D341Med (cell line): ENCODE data around the gene HIC1.

Experiments
- DNase-seq: peaks from one replicate; pipeline ENCODE4 v3.0.0; 2012; ENCODE audit warnings: low spot score

HIC1 gene

DNA sequence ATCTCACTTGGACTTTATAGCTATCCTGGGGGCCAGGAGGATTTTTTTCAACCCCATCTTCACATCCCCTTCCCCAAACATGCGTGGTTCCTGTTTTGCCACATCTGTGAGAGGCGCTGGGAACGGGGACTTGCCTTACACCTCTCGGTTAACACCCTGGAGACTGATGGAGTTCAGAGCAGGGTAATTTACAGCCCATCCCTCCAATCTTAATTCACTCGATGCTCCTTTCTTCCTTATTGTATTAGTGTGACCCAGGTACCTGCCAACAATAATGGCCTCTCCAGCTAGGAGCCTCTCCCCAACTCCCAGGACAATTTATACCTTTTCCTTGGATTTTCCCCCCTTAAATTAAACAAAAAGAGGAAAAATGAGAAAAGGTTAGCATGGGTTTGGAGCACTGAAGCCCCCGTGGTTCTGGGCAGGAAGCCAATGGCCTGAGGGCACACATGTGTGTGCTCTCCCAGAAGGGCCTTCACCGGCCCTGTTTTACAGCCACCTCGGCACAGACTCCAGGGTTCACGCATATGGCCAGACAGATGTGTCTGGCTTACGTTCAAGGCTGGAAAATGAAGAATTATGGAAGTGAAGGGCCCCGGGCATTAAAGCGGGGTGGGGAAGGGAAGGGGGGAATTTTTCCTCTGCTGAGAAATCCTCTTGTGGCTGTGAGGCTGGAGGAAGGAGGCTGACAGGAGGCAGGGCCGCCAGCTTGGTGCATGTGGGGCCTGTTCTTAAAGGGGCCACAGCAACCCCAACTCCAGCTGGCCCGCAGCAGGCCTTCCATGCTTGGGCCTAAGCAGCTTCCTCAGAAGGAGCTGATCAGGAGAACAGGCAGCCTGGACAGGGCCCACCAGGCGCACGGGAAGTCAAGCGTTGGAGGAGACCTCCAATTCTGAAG lies 21.4 kb downstream of the HIC1 start:
- DNase-seq, result no peak

DNA sequence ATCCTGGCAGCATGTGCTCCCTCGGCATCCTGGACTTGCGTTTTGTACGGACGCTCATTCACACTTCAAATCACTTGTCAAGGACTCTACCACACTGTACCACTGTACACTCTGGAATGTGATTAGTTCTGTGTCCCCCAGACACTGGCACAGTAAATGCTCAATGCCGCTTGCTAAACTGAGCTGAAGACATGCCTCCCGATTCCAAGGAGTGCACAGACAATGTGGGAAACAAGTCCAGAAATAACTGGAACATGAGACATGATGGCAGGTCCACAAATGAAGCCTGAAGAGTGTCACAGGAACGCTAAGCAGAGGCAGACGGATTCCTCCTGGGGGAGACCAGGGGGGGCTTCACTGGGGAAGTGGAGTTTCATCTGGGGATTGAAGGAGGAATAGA lies 22.1 kb downstream of the HIC1 start:
- no peak for DNase-seq

DNA sequence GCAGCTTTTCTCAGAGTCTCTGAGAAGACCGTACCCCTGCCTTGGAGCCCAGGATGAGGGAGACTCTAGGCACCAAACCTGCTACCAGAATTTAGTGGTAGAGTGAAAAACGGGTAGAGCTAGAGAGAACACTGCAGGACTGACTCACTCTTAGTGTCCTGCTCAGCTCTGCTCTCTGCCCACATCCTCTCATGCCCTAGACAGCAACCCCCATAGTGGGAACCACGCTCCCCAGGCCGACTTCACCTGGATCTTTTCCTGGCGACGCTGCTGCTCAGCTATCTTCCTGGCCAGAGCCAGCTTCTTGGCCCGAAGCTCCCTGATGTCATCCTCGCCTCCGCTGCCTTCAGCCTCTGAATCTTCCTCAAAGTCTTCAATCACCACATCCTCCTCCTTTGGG lies 26.7 kb downstream of the HIC1 start:
- no peak for DNase-seq

DNA sequence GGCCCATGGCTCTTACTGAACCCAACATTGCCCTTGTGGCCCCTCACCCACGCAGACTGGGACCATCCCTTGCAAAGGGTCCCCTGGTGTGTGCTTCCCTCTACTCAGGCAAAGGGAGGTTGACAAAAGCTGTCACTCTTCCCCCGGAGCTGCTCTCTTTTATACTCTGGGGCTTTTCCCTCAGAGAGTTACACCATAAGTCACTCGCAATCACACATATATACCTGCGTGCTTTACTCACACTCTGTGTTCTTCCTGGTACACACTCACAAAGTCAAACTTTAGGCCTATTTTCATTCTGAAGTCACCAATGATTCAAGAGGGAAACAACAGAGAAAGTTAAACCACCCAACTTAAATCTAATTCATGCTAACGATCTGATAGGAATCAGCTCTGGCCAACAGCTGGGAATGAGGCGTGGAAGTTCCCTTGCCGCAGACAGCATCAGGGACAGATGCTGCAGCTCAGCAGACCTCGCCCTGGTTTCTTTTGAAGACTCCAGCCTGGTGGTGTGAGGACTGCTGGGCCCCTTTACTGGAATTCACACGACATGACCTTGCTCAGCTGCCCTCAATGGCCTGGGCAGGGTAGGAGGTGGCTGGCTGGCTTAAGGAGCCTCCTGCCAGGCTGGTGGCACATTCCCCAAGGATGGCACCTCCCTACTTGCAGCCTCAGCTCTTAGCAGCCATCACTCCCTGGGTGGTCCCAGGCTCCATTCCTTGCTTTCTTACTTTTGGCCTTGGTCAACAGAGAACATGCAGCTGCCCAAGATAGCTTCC lies 27.3 kb downstream of the HIC1 start:
- DNase-seq, result no peak

DNA sequence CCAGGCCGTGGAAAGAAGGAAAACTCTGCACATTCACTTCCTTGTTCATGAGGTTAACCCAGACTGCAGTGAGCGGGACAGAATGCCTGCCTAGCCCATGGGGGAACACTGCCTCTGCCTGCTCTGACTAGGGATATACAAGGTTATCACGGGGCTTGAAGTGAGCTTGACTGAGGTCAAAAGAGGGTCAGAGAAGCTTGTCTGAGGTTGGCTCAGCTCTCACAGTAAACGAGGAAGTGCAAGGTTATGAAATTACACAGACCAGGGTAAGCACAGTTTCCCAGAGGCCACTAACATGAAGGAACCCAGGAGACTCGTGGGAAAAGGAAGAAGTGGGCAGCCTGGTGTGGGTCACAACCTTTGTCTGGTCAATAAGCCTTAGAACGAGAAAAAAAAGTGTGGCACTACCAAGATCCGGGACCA lies 28.7 kb downstream of the HIC1 start:
- no peak for DNase-seq

DNA sequence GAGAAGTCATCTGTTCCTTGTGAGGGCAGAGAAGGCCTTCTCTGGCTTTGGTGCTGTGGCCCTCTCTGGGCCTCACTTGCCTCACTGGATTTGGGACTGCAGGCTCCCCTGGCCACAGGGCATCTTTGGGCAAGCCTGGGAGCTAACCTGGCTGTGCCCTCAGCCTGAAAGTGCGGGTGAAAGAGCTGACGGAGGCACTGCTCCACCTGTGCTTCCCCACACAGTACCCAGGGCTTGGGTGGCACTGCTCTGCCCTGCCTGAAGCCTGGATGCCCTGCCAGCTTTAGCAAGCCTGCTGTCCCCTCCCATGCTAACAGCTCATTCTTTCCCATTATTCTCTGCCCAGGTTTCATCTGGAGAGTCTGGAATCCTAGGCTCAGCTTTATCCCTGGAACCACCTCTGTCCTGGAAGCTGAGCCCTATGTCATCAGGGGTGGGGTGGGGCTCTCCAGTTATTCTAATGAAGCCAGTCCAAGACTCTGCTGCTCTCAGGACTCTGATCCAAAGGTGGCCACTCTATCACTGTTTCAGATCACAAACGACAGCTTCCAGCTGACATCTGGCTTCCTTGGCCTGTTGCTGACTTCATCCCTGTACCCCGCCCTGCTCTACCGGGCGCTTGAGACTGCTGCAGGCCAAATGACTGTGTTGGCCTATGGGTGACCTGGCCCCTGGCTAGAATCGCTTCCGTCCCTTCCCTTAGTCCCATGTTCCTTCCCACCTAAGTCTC lies 29.3 kb downstream of the HIC1 start:
- no peak for DNase-seq

DNA sequence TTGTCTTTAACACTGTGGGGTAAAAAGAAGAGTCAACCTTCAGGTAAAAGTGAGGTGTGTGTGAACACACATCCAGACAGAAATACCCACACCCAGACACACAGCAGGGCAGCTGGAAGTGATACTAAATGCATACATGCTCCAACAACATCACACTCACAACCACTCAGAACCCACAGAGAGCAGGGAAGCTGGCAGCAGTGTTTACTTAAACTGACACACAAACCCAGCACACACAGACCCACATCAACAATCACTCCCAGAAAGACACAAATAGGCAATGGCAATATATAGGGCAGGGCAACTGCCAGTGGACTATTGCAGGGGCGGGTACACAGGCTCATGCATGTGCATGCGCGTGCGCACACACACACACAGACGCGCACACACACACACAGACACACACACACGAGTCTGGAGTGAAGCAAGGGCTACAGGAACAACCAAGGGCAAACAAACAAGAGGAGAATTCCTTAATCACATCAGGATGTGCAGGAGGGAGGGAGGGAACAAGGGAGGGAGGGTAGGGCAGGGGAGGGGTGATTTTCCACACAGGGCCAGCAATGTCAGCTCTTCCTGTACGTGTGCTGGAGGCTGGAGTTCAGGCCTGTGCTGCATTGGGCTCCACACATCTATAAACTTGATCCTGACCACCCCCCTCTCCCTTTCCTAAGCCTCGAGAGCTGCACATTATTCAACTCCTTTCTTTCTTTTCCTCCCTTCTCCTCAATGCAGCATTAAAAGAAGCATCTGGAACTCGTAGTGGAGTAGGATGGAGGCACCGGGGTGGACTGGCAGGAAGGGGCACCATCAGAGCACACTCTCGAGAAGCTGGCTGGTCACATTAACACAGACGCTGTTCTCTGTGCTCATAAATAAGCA lies 30.1 kb downstream of the HIC1 start:
- no peak for DNase-seq

DNA sequence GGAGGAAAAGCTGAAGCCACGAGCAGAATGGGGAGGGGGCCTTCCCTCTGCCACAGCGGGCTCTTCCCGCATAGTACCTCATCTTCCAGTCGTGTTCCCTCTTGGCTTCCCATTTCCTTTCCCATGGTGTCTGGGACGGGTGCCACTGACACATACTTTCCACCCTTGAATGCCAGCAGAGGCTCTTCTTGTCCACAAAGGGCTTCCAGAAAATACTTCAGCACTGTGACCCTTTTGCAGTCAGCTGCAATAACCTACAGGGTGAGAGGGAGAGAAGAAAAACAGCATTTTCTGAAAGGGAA lies 30.7 kb downstream of the HIC1 start:
- no peak for DNase-seq

DNA sequence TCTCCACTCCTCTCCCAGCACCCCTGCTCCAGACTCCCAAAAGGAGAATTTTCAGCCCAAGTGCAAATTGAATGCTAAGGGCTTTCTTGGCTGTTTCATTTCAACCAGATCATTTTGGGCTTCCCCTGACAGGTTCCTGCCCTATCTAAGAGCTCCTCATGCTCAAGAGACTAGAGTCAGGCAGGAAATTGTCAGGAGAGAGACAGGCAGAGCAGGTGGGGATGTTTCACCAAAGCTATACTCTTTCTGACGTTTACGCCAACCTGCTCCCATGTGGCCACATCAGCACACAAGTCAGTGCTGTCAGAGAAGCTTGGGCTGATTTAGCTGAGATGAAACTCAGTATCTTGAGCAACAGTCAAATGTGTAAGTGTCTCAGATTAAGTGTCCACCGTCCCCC lies 31.4 kb downstream of the HIC1 start:
- DNase-seq, result no peak

DNA sequence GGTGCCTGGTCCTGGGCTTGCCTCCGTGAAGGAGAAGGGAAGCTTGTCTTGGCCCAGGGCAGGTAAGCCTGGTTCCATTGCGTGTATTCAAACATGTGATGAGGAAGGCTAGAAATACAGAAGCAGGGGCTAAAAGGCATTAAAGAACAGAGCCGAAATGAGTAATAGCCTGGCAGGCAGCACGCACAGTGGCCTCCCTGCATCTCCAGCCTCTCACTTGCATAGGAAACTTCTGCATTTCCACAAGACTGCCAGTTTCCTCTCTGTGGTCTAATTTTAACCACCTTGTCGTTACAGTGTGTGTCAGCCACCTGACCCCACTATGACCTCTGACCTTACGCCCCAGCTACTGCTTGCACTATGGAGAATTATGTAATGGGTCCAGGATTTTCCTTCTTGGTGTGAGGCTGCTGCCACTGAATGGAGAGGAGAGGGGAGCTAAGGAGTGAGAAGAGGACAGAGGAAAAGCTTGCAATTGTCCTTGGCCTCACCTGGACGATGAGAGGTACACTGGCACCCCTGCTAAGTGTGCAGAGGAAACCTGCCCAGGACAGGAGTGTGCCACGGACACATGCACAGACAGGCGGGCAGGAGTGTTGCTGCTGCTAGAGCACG lies 32.8 kb downstream of the HIC1 start:
- DNase-seq, result no peak

DNA sequence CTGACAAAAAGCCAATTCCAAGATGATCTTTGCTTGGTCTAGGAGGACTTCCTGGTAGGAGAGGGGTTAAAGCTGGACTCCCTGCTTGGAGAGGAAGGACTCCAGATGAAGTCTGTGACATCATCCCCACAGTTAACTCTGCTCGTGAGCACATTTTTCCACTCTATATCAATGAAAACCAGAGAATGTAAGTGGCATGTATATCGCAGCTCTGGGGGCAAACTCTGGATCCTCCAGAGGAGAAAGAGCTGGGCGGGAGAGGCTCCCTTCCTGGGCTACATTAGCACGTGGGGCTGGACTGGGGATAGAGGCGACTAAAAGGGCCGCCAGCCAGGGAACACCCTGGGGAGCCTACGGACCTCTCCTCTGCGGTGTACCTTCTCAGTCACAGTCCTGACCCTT lies 34.1 kb downstream of the HIC1 start:
- no peak for DNase-seq

DNA sequence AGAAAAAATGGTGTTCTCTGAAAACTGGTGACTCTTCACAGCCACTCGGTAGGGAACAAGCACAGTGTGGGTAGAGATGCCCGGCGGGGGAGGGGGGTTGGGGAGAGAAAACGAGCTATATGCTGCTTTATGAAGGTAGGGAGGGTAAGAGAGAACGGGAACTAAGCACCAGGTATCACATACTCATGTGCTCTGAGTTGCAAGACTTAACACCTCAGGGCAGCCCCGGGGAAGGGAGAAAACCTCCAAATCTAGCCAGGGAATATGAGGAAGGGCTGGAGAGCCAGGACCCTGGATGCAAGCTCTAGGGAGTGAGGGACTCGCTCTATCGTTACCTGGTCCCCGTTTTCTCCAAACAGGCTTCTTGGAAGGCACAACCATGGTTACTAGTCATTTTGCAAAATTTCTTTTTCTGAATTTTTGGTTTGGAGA lies 35.3 kb downstream of the HIC1 start:
- no peak for DNase-seq

DNA sequence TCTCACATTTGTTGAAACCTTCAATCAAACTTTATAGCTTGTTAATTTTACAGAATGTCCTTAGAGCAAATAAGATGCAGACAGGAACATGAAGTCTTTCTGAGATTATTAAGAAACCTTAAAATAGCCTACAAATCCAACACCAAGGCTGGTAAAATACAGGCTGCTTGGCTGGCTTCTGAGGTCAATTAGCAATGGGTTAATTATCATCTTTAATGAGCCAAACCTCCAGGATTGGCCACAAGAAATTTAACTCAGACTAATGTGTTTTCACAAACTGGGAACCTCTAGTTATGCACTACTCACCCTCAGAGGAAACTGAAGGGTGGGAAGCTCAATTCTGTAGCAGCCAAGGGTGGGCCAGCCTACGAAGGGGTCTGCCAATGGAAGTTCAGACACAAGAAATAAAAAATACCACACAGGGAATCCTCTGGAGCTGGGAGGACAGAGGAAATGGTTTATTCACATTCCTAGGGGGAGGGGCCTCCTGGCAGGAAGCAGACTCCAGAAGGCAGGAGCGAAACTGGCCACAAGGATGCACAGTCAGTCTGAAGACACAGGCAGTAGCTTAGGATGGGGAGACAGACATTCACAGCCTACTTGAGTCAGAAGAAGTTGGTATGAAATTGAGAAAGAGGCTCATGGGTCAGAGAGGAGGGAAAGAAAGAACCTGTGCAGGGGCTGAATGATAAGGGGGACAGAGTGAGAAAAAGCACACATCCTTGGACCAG lies 36.1 kb downstream of the HIC1 start:
- no peak for DNase-seq

DNA sequence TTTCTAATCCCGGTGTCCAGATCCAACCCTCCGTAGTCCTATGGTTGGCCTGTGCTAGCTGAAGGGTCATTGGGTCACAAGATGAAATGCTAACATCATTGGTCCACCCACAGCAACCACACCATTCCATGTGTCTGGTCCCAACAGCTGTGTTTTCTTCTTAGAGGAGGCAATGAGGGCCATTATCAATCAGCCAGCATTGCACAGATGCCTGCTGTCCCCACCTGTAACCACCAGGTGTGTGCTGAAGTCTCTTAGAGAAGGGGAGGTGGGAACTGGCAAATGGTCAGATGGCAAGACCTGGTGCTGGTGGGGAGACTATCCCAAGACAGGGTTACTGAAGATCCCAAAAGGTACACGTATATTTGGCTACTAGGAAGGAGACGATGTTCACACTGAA lies 37.4 kb downstream of the HIC1 start:
- DNase-seq, result no peak

DNA sequence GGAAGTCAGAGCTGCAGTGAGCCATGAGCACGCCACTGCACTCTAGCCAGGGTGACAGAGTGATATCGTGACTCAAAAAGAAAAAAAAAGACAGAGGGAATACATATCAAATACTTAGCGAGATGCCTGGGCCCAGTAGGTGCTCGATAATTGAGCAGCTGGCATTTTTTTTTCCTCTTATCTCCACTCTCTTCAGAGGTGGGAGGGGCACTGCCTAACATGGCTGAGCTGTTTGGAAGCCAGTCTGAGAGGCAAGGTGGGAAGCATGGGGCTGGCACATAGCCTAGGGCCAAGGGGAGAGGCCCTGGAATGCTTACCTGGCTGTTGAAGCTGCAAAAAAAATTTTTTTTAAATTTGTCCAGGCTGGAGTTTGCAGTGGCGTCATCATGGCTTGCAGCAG lies 38.4 kb downstream of the HIC1 start:
- DNase-seq, result no peak

DNA sequence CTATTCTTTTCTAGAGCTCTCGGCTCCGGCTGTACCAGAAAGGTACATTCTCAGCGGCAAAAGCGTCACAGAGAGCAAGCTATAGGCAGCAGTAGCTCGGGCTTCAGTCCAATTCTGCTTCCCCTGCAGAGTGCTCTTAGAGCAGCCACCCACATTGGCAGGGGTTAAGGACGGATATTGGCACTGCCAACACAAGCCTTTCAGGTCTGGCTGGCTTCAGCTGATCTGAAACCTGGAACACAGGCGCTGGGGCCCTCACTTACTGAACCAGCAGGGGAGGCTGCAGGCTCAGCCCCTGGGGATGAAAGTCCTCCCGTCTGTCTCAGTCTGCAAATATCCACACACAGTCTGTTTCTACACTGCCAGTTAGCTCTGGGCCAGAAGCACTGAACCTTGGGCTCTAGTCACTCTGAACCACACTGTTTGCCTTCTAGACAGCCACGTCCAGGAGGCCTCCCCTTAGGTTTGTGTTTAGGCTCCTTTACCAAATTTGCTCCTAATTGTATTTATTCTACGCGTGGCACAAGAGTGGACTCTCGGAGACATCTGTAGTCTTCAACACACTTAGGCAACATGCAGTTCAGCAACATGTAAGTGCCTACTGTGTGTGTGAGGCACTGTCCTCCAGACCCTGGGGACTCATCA lies 40.1 kb downstream of the HIC1 start:
- DNase-seq, result peak; percentile 69

DNA sequence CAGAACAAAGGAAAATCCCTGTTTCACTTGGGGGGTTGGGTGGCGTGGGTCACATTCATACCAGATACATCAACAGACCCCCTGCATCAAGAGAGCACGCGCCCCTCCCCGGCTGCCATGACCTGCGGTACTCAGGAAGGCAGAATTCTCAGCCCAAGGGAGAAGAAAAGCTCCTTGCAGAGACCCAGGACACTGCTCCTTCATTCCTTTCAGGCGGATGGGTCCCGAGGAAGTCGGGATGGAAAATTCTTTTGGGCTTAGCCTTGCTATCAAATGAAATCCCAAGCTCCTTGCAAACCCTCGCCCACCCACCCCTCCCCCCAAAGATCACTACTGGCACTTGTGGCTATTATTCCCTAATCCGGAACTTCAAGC lies 40.6 kb downstream of the HIC1 start:
- DNase-seq, result no peak

DNA sequence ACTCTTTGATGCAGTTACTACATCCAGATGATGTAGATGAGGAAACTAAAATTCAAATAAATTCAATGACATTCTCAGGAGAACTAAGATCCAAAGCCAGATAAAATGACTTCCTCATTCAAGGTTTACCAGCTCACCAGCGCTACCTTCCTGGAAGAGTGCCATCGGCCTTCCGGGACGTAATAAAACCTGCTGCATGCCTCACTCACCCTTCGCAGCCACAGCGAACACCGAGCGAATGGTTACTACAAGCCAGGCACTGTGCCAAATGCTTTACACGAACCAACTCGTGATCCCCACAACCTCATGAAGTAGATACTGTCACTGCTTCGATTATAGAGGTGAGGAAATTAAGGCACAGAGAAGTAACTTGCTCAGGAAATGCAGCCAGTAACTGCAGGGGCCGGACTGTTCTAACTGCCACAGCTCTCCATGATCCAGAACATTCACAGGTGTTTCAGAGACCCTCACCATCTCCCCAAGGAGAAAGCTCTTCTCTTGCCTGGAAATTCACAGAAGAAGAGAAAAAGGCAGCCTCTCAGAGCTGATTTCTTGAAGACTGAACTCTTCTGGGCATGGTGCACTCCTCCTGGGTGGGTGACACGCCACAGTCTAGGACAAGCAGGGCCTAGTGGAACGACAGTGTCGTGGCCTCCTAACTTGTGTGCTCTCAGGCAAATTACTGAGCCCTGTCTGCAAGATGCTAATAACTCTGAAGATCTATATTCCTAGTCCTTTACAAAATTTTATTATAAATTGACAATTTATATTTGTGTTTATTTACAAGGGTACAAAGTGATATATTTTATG lies 46.8 kb downstream of the HIC1 start:
- no peak for DNase-seq
